PC-9 (cell line): ENCODE data around the gene GLDN. TPM values are rescaled to one million over a fixed set of nuclear protein-coding genes. Genes with fewer than 3 reads are reported as not detected.

Experiments used
- BruUV-seq: library from RNA; stranded (reverse); fragments of 400-500 nt; replicated peaks from 2 replicates; lab custom pipeline; 2021; lab: Mats Ljungman, UMichigan
- CTCF ChIA-PET: fragments of 300-600 bp; sonication (Branson Sonifier 250); formaldehyde crosslinking; loops from one replicate; lab custom pipeline; 2022; ENCODE audit warnings: antibody characterized with exemption; lab: Charles Lee
- POLR2A ChIA-PET: fragments of 300-600 bp; sonication (Branson Sonifier 250); formaldehyde crosslinking; loops from one replicate; lab custom pipeline; 2022; ENCODE audit warnings: antibody characterized with exemption; ENCODE audit not compliant: unreplicated experiment; lab: Charles Lee
- DNase-seq, 2 experiments: peaks; one replicate each; pipeline versions ENCODE4 v3.0.0 to v3.0.0-alpha.2; 2015 to 2022; ENCODE audit warnings: mixed read lengths in 1 of 2
- H2AFZ ChIP-seq: fragments of 200-600 bp; sonication (generic); 2 replicates; pipeline ENCODE4 v1.8.1; 2017; ENCODE audit warnings: antibody characterized with exemption
- H3F3A ChIP-seq: fragments of 200-600 bp; sonication (generic); 2 replicates; pipeline ENCODE4 v1.8.1; 2017; ENCODE audit warnings: antibody characterized with exemption, mild to moderate bottlenecking, low read depth; ENCODE audit not compliant: insufficient read depth
- H3K27ac ChIP-seq: fragments of 200-600 bp; sonication (generic); 2 replicates; pipeline ENCODE4 v1.6.1; 2016; ENCODE audit warnings: mixed run types
- H3K27me3 ChIP-seq: fragments of 200-600 bp; sonication (generic); 2 replicates; pipeline ENCODE4 v1.6.1; 2016; ENCODE audit warnings: low read depth, mixed run types; ENCODE audit not compliant: insufficient read depth
- H3K36me3 ChIP-seq: fragments of 200-600 bp; sonication (generic); 2 replicates; pipeline ENCODE4 v1.6.1; 2016; ENCODE audit warnings: low read depth, mixed run types
- H3K4me1 ChIP-seq: fragments of 200-600 bp; sonication (generic); replicated peaks from 2 replicates; pipeline ENCODE4 v1.6.1; 2016; ENCODE audit warnings: mixed run types; ENCODE audit not compliant: insufficient read depth
- H3K4me2 ChIP-seq: fragments of 200-600 bp; sonication (generic); 2 replicates; pipeline ENCODE4 v1.6.1; 2017; ENCODE audit warnings: mixed run types
- H3K4me3 ChIP-seq: fragments of 200-600 bp; sonication (generic); 2 replicates; pipeline ENCODE4 v1.6.1; 2016; ENCODE audit warnings: mixed run types
- H3K79me2 ChIP-seq: fragments of 200-600 bp; sonication (generic); 2 replicates; pipeline ENCODE4 v1.6.1; 2017; ENCODE audit warnings: low read depth, mixed run types
- H3K9me2 ChIP-seq: fragments of 200-600 bp; sonication (generic); 2 replicates; pipeline ENCODE4 v1.8.1; 2017; ENCODE audit warnings: mild to moderate bottlenecking; ENCODE audit not compliant: insufficient read depth
- H3K9me3 ChIP-seq: fragments of 200-600 bp; sonication (generic); 2 replicates; pipeline ENCODE4 v1.8.1; 2016; ENCODE audit warnings: low read depth; ENCODE audit not compliant: insufficient read depth
- H4K20me1 ChIP-seq: fragments of 200-600 bp; sonication (generic); 2 replicates; pipeline ENCODE4 v1.8.1; 2017; ENCODE audit not compliant: insufficient read depth
- EZH2 ChIP-seq: fragments of 200-600 bp; sonication (generic); IDR thresholded peaks from 2 replicates; pipeline ENCODE4 v1.8.0; 2017; ENCODE audit warnings: antibody characterized with exemption, low read depth
- intact Hi-C: fragments of 100-400 bp; cut with micrococcal nuclease; formaldehyde crosslinking; loops from one replicate; pipeline ENCODE4 v1.10.0; 2022; ENCODE audit not compliant: unreplicated experiment
- total RNA-seq: library from RNA; stranded (reverse); gene quantifications from 2 replicates; pipeline ENCODE4 v1.2.3, GENCODE V29; 2021
- TF ChIP-seq, protein P1 (sequence below): fragments of 200-600 bp; sonication (generic); conservative IDR thresholded peaks from 2 replicates; pipeline ENCODE4 v1.6.1; 2017; ENCODE audit warnings: mixed run types, antibody characterized with exemption, mild to moderate bottlenecking, moderate library complexity

GLDN gene
- total RNA-seq, 1 experiment from 2014 or later, result not detected

DNA sequence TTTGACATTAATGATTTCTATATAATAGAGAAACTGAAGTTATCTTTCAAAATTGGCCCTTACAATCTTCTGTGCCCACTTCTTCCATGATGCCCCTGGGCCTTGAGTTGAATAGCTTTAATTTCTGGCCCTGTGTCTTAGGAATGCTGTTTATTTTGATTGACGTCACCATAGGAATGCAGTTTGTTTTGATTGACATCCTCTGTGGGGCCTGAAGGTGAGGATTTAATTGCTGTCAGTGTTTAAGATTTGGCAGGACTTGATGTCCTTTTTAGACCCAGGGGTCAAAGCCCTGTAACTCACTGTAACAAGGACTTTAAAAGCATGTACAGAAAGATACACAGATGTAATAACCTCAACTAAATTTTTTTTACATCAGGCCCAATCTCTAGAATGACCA, 83.3 kb downstream of the GLDN start:
- CTCF ChIA-PET, result interaction anchor here (0.6 kb wide), 1 partner anchor 736 kb away, joined by 3 read pairs; no protein-coding TSS in a partner anchor
- no peaks in the 10 kb centered on the region for H3K9me3 ChIP-seq
- no peak overlapping the region for H3K4me2 ChIP-seq

DNA sequence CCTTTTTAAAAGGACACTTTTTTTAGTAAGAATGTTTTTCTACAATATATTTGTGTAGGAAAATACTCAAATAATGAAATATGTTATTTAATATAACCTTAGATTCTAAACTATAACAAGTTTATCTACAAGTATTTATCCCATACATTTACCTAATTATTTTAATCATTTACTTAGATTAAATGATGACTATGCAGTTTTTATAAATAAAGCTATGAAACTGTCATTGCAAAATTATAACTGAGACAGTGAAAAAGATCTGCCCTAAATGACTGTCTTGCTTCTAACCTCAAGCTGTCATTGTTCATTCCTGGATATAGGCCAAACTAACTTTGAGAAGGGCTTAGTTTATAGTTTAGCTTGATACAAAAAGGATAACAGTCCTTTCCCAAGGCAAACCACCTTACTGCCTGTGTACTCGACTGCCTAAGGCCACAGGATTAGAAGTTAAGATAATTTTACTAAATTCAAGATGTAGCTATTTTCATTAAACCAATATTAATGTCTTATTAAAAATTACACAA, 84.1 kb downstream of the GLDN start:
- TF ChIP-seq, protein P1, sequence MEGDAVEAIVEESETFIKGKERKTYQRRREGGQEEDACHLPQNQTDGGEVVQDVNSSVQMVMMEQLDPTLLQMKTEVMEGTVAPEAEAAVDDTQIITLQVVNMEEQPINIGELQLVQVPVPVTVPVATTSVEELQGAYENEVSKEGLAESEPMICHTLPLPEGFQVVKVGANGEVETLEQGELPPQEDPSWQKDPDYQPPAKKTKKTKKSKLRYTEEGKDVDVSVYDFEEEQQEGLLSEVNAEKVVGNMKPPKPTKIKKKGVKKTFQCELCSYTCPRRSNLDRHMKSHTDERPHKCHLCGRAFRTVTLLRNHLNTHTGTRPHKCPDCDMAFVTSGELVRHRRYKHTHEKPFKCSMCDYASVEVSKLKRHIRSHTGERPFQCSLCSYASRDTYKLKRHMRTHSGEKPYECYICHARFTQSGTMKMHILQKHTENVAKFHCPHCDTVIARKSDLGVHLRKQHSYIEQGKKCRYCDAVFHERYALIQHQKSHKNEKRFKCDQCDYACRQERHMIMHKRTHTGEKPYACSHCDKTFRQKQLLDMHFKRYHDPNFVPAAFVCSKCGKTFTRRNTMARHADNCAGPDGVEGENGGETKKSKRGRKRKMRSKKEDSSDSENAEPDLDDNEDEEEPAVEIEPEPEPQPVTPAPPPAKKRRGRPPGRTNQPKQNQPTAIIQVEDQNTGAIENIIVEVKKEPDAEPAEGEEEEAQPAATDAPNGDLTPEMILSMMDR, result no peak
- no peak for TF ChIP-seq EZH2
- Histone ChIP-seq H3F3A (no peaks in the 10 kb centered on the region), H2AFZ (no peak overlapping the region), H3K27ac (no peak overlapping the region), H3K79me2 (no peaks in the 10 kb centered on the region), H4K20me1 (no peaks in the 10 kb centered on the region), H3K9me2 (no peaks in the 10 kb centered on the region), H3K4me1 (no peaks in the 10 kb centered on the region), H3K36me3 (no peaks in the 10 kb centered on the region), H3K27me3 (no peaks in the 10 kb centered on the region), H3K4me3 (no peak overlapping the region), H3K9me3 (no peaks in the 10 kb centered on the region), H3K4me2 (no peak overlapping the region)
- CTCF ChIA-PET, result interaction anchor here (0.7 kb wide), 1 partner anchor 24 kb away, joined by 3 read pairs; no protein-coding TSS in a partner anchor
- BruUV-seq, result no TSS peak
- intact Hi-C loops, result no loop called here
- DNase-seq, result no peak
- POLR2A ChIA-PET, result no interaction called here

More for the DNA sequence above, 83.3 kb downstream of the GLDN start:
- intact Hi-C loops, result no loop called here
- Histone ChIP-seq H3K79me2 (no peaks in the 10 kb centered on the region), H3K36me3 (no peaks in the 10 kb centered on the region), H3K27me3 (no peaks in the 10 kb centered on the region), H3K27ac (no peak overlapping the region), H3K9me2 (no peaks in the 10 kb centered on the region), H3K4me1 (no peaks in the 10 kb centered on the region), H2AFZ (no peak overlapping the region), H3K4me3 (no peak overlapping the region), H3F3A (no peaks in the 10 kb centered on the region), H4K20me1 (no peaks in the 10 kb centered on the region)
- peak in 1 of 2 experiments; percentile 15 for DNase-seq
- BruUV-seq, result no TSS peak
- no peak for TF ChIP-seq EZH2
- TF ChIP-seq, protein P1, result no peak
- POLR2A ChIA-PET, result no interaction called here

DNA sequence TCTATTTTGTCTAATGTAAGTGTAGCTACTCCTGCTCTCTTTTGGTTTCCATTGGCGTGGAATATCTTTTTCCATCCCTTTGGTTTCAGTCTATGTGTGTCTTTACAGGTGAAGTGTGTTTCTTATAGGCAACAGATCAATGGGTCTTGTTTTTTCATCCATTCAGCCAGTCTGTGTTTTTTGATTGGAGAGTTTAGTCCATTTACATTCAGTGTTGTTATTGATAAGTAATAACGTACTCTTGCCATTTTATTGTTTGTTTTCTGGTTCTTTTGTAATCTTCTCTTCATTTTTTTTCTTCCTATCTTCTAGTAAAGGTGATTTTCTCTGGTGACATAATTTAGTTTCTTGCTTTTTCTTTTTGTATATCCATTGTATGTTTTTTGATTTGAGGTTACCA, 97.1 kb downstream of the GLDN start:
- Histone ChIP-seq H4K20me1 (no peaks in the 10 kb centered on the region), H3K36me3 (no peaks in the 10 kb centered on the region), H3K79me2 (no peaks in the 10 kb centered on the region), H3K9me3 (no peaks in the 10 kb centered on the region), H3K9me2 (no peaks in the 10 kb centered on the region), H3F3A (no peaks in the 10 kb centered on the region), H3K4me1 (no peaks in the 10 kb centered on the region), H2AFZ (no peak overlapping the region), H3K27me3 (no peaks in the 10 kb centered on the region), H3K4me3 (no peak overlapping the region), H3K27ac (no peak overlapping the region), H3K4me2 (no peak overlapping the region)
- TF ChIP-seq, protein P1, result no peak
- TF ChIP-seq EZH2, result no peak
- CTCF ChIA-PET, result no interaction called here
- BruUV-seq, result no TSS peak
- POLR2A ChIA-PET, result no interaction called here
- intact Hi-C loops, result no loop called here
- no peak for DNase-seq
